Aorta (tissue), 5 donors: ENCODE data around the gene LRRC51. TPM values are rescaled to one million over a fixed set of nuclear protein-coding genes. Genes with fewer than 3 reads are reported as not detected.

Experiments
- ATAC-seq: fragments of 200-7000 bp; cut with Tn5 transposase; one replicate; pipeline ENCODE4 v1.9.1; 2022; ENCODE audit warnings: moderate library complexity; ENCODE audit not compliant: low FRiP score
- DNase-seq, 2 donors: peaks; one replicate each; pipeline ENCODE4 v3.0.0-alpha.2; 2020
- H3K27ac ChIP-seq, 2 donors: one replicate each; pipeline ENCODE4 v1.5.1; 2013; ENCODE audit warnings: low read length in 2 of 2, mild to moderate bottlenecking in 2 of 2, moderate library complexity in 2 of 2, control low read depth in 1 of 2, inconsistent platforms in 1 of 2, low read depth in 1 of 2
- H3K27me3 ChIP-seq, 2 donors: one replicate each; pipeline ENCODE4 v1.6.1; 2013; ENCODE audit warnings: control low read depth in 1 of 2, low read length in 1 of 2, mild to moderate bottlenecking in 1 of 2, moderate library complexity in 1 of 2; ENCODE audit not compliant: insufficient read depth in 2 of 2, control insufficient read depth in 1 of 2
- H3K36me3 ChIP-seq, 2 donors: one replicate each; pipeline ENCODE4 v1.6.1; 2013; ENCODE audit warnings: control low read depth in 1 of 2, low read length in 1 of 2, mild to moderate bottlenecking in 1 of 2; ENCODE audit not compliant: insufficient read depth in 2 of 2, control insufficient read depth in 1 of 2
- H3K4me1 ChIP-seq, 2 donors: one replicate each; pipeline ENCODE4 v1.6.1; 2013; ENCODE audit warnings: low read length in 2 of 2, control low read depth in 1 of 2, mild to moderate bottlenecking in 1 of 2, moderate library complexity in 1 of 2; ENCODE audit not compliant: insufficient read depth in 2 of 2, control insufficient read depth in 1 of 2
- H3K4me3 ChIP-seq, 2 donors: one replicate each; pipeline ENCODE4 v1.5.1; 2013; ENCODE audit warnings: low read length in 2 of 2, control low read depth in 1 of 2, mild to moderate bottlenecking in 1 of 2
- H3K9me3 ChIP-seq: one replicate; pipeline ENCODE4 v1.6.1; 2013; ENCODE audit warnings: mild to moderate bottlenecking, low read length; ENCODE audit not compliant: control insufficient read depth
- WGBS, 2 donors: extraction: QIAGEN DNeasy Blood & Tissue Kit; methylation state at CpG; one replicate each; pipeline ENCODE4 v1.1.7; 2013; 5-methylcytosine and 5-hydroxymethylcytosine counted together
- intact Hi-C, 2 donors: fragments of 100-400 bp; cut with DNase I; formaldehyde crosslinking; loops; one replicate each; pipeline versions ENCODE4 v1.14.2 to v1.15.0; 2022
- polyA plus RNA-seq, 2 donors: library from polyadenylated mRNA; stranded (reverse); fragments of 200-250 nt; gene quantifications; one replicate each; pipeline ENCODE4 v1.2.3, GENCODE V29; 2013
- total RNA-seq, 2 donors: library from RNA; stranded (reverse); fragmentation: NEBNext Ultra II Directional; extraction: Animal tissue kit (Norgen Biotek cat#: 25700); gene quantifications; one replicate each; pipeline ENCODE4 v1.2.1, GENCODE V29; 2021
- donor health status: healthy with polysubstance abuse.
- donor health status: Bipolar disorder and iron deficiency.
- donor health status: DM: no; HTN: no; CAD: no.
- donor health status: DM: no; HTN: no; CAD: no.
- donor health status: DM: yes; HTN: yes; CAD: no.

Gene LRRC51
- total and polyA plus RNA-seq, 4 donors = 6.6 to 12.8 (median 8.6) TPM

DNA sequence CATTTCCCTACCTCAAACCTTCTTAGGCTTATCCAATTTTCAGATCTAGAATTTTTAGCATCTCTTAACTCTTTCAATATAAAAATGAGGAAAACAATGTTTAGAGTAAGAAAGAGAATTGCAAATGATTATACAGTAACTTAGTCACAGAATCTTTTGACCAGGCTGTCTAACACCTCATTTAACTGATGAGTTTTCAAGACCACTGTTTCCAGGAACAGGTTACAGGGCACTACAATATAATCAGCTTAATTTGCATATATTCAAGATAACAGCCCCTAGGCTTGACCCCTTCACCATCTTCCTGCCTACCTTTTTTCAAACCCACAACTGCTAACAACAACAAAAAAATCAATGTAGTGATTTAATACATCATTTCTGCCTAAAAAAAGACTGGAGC is 13.0 kb upstream of the LRRC51 start:
- peaks cover 0 to 5% of the 10 kb centered on the region in 2 donors for H3K4me1 ChIP-seq
- DNase-seq = no peak
- H3K9me3 ChIP-seq = no peaks in the 10 kb centered on the region
- H3K36me3 ChIP-seq = no peaks in the 10 kb centered on the region
- intact Hi-C loops = no loop called here
- no peak overlapping the region for H3K4me3 ChIP-seq
- no peak for ATAC-seq
- no peak overlapping the region for H3K27ac ChIP-seq
- no peaks in the 10 kb centered on the region for H3K27me3 ChIP-seq

DNA sequence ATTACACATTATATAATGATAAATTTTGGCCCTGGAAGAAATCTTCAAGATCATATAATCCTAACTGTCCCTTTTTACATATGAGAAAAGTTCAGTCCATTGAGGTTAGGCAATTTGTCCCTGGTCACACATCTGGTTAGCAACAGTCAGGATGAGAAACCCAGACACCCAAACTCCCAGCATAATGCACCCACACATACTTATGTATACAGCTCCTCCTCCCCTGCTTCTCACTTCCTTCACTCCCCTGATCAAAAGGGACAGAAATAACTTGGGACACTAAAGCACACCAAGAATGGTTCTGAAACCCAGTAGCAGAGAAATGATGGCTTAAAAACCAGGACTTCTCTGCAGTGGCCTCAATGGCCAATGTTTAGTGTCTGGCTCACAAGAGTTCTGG is 11.4 kb upstream of the LRRC51 start:
- DNase-seq (no peak), ATAC-seq (peak; percentile 42)
- H3K4me1 ChIP-seq = peaks cover 0 to 5% of the 10 kb centered on the region in 2 donors
- H3K27me3 ChIP-seq = no peaks in the 10 kb centered on the region
- H3K4me3 ChIP-seq = no peak overlapping the region
- intact Hi-C loops = no loop called here
- no peaks in the 10 kb centered on the region for H3K9me3 ChIP-seq
- no peaks in the 10 kb centered on the region for H3K36me3 ChIP-seq
- H3K27ac ChIP-seq = peak overlapping the region; percentile 57 to 84

DNA sequence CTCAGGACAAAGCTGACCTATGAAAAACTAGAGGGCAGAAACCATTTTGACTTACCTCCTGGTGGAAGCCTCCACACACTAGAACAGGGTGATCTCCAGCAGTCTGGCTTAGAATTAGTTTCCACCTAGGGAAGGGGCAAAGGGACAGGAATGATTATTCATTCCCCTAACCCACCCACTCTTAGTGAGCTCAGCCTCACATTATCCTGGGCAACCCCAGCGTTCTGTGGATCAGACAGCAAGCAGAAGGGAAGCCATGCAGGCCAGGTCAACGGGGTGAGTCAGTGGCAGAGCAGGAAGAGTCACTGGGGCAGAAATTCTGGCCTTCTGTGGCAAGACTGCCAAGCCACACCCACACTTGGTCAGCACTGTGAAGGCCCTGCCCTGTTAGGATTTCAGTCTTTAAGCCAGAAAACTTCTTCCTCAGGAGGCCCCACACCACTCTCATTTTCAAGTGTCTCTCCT is 10.8 kb upstream of the LRRC51 start:
- Histone ChIP-seq H3K4me3 (no peak overlapping the region), H3K27me3 (no peaks in the 10 kb centered on the region), H3K9me3 (no peaks in the 10 kb centered on the region), H3K27ac (peak overlapping the region; percentile 87 to 90), H3K4me1 (peaks cover 0 to 5% of the 10 kb centered on the region in 2 donors), H3K36me3 (no peaks in the 10 kb centered on the region)
- ATAC-seq (peak; percentile 94), DNase-seq (peak; percentile 94 to 95)
- intact Hi-C loops = no loop called here
- 2 to 5% methylated on average over 2 of the region's 2 CpGs for WGBS, 2 donors

DNA sequence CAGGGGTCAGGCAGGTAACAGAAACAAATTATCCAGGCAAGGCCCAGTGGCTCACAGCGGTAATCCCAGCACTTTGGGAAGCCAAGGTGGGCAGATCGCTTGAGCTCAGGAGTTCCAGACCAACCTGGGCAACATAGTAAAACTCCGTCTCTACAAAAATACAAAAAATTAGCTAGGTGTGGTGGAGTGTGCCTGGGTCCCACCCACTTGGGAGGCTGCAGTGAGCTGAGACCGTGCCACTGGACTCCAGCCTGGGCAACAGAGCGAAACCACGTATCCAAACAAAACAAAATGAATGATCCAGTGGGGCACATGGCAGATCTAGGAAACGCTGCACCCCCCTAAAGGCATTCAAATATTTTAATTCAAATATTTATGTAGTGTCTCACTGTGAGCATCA is 10.2 kb upstream of the LRRC51 start:
- ATAC-seq (no peak), DNase-seq (no peak)
- intact Hi-C loops = no loop called here
- no peak overlapping the region for H3K4me3 ChIP-seq
- H3K27ac ChIP-seq = peak overlapping the region; percentile 67 to 87
- no peaks in the 10 kb centered on the region for H3K27me3 ChIP-seq
- H3K4me1 ChIP-seq = peaks cover 0 to 5% of the 10 kb centered on the region in 2 donors
- WGBS, 2 donors = 69 to 71% methylated on average over 7 of the region's 7 CpGs
- no peaks in the 10 kb centered on the region for H3K36me3 ChIP-seq
- H3K9me3 ChIP-seq = no peaks in the 10 kb centered on the region

DNA sequence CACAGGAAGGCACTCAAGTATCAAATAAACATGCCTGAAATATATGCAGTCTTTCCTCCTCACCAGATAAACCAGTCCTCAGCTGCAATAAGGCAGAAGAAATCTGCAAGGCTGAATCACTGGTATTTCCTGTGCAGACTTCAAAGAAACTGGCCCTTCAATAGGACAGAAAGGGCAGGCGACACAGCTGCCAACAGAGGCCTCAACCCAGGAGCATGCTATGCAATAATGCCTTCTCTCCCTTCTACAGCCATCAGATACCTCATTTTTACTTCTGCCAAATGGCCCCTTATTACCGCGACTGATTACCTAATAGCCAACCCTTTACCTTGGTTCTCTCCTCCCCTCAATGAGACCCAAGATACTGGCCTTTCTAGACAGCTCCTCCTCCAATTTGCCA is 8.3 kb upstream of the LRRC51 start:
- Histone ChIP-seq H3K27me3 (no peaks in the 10 kb centered on the region), H3K4me1 (peaks cover 0 to 3% of the 10 kb centered on the region in 2 donors)

DNA sequence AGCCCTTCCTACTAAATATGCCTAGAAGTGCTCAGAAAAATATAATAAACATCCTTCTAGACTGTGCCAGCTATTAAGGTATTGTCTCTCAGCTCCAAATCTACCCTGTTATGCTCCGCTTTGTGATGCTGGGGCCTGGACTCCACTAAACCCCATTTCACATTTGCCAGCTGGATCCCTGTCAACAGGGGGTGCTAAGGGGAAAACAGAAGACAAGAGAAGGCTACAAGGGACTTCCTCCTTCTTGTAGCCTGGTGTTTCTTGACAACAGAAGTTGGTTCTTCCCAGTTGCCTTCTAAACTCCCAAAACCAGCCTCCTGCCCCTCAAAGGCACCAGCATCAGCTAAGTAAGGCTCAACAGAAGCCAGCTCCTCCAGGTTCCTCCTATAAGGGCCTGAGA is 5.5 kb upstream of the LRRC51 start:
- no peaks in the 10 kb centered on the region for H3K9me3 ChIP-seq
- DNase-seq (peak in 1 of 2 donors; percentile 57), ATAC-seq (no peak)
- H3K4me1 ChIP-seq = no peaks in the 10 kb centered on the region
- WGBS, 2 donors = 93 to 96% methylated on average over 1 of the region's 1 CpG
- H3K27ac ChIP-seq = no peak overlapping the region
- no peak overlapping the region for H3K4me3 ChIP-seq
- no peaks in the 10 kb centered on the region for H3K27me3 ChIP-seq
- H3K36me3 ChIP-seq = no peaks in the 10 kb centered on the region
- intact Hi-C loops = loop anchor here in 1 of 2 donors (5.0 kb wide), 1 partner anchor 33 kb away; no protein-coding TSS in a partner anchor

More for the DNA sequence above, 8.3 kb upstream of the LRRC51 start:
- H3K27ac ChIP-seq = peak overlapping the region in 1 of 2 donors; percentile 40
- no peaks in the 10 kb centered on the region for H3K36me3 ChIP-seq
- ATAC-seq (no peak), DNase-seq (no peak)
- H3K9me3 ChIP-seq = no peaks in the 10 kb centered on the region
- 69 to 76% methylated on average over 3 of the region's 3 CpGs for WGBS, 2 donors
- intact Hi-C loops = no loop called here
- H3K4me3 ChIP-seq = no peak overlapping the region

DNA sequence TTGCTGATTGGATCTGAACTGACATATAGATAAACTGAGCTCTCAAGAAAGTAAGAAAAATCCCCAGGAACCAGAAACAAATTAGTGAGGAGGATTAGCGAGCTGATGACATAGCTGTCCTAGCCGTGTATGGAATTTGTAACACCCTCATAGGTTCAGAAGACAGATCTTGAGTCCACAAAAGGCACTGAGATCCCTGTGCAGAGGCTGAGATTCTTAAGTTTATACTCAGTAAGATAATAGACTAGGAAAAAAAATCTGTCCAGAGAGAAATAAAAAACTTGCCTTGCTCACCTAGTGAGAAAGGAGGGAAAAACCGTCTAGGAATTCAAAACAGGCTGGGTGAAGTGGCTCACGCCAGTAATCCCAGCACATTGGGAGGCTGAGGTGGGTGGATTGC is 4.9 kb upstream of the LRRC51 start:
- intact Hi-C loops = loop anchor here in 1 of 2 donors (5.0 kb wide), 1 partner anchor 33 kb away; no protein-coding TSS in a partner anchor
- no peak overlapping the region for H3K27ac ChIP-seq
- no peak overlapping the region for H3K4me3 ChIP-seq
- H3K4me1 ChIP-seq = no peaks in the 10 kb centered on the region
- ATAC-seq (no peak), DNase-seq (no peak)
- no peaks in the 10 kb centered on the region for H3K36me3 ChIP-seq
- no peaks in the 10 kb centered on the region for H3K9me3 ChIP-seq
- 92 to 95% methylated on average over 4 of the region's 4 CpGs for whole genome bisulfite sequencing, 2 donors
- no peaks in the 10 kb centered on the region for H3K27me3 ChIP-seq

DNA sequence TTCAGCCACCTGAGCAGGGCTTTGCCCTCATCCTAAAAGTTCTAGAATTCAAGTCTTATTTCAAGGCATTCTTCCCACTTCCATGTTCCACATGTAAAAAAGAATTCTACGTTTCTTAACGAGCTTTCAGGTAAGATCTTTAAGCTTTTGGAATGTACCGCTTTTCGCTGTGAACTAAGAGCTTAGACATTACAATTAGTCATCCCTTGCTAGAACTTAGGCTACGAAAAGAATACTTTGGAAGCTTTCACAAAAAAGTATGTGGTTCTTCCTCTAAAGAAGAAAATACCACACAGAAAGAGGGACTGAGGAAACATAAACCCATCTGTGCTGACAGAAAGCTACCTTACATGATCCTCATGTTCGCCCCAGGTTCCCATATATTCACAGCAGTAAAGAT is 2.2 kb upstream of the LRRC51 start:
- Histone ChIP-seq H3K27me3 (no peaks in the 10 kb centered on the region), H3K27ac (peak overlapping the region; percentile 23 to 52), H3K4me3 (no peak overlapping the region), H3K9me3 (no peaks in the 10 kb centered on the region), H3K4me1 (no peaks in the 10 kb centered on the region), H3K36me3 (no peaks in the 10 kb centered on the region)
- 65 to 77% methylated on average over 6 of the region's 6 CpGs for WGBS, 2 donors
- intact Hi-C loops = loop anchor here in 1 of 2 donors (5.0 kb wide), 1 partner anchor 36 kb away; no protein-coding TSS in a partner anchor
- ATAC-seq (no peak), DNase-seq (no peak)

DNA sequence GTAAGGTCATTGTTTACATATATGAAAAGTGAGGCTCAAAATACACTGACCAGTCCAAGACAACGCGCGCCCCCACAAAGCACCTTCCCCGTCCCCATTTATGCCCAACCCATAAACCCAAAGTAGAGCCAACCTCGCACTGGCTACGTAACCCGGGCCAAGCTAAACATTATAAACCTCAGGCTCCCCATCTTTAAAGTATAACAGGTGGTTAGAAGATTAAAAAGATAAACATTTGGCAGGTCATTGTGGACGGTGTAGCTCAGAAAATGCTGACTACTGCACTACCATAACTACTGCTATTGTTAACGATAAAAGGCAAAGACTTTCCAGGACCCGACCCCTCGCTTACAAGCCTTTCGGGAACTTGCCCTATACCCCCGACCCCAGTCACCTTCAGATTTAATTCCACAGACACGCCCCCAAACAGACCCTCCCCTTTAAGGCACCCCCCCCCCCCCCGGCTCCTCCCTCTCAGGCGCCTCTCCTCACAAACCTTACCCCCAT is 778 bp upstream of the LRRC51 start:
- H3K27me3 ChIP-seq = no peaks in the 10 kb centered on the region
- ATAC-seq = peak; percentile 58
- 3 to 4% methylated on average over 15 to 16 of the region's 16 CpGs for WGBS, 2 donors
- intact Hi-C loops = loop anchor here (1.0 to 5.0 kb wide), 3 partner anchors 23 to 39 kb away; partner anchors contain the start of gene LAMTOR1 (in 1 of the 2)
- no peaks in the 10 kb centered on the region for H3K36me3 ChIP-seq
- H3K4me1 ChIP-seq = no peaks in the 10 kb centered on the region
- no peak for DNase-seq
- peak overlapping the region; percentile 7 to 88 for H3K27ac ChIP-seq
- no peaks in the 10 kb centered on the region for H3K9me3 ChIP-seq
- H3K4me3 ChIP-seq = peak overlapping the region; percentile 62 to 96
